HG02798 (cell line): Measurements from ENCODE around the gene EIF1.
A peak's percentile ranks its signal among the peaks of the same experiment; 100 is the strongest.

Source experiments
- ATAC-seq: cut with Tn5 transposase; IDR thresholded peaks from one replicate; pipeline ENCODE4 v1.9.1; 2021; ENCODE audit warnings: mild to moderate bottlenecking; ENCODE audit not compliant: unreplicated experiment, poor library complexity

The EIF1 gene

GRCh38 chr17:41654678-41655607 is 33.7 kb upstream of the EIF1 start:
- ATAC-seq = no peak

GRCh38 chr17:41655611-41656111 is 33.0 kb upstream of the EIF1 start:
- ATAC-seq = no peak

GRCh38 chr17:41656249-41657023 is 32.2 kb upstream of the EIF1 start:
- no peak for ATAC-seq

- ATAC-seq = no peak
Observed at GRCh38 chr17:41657176-41657754, 31.4 kb upstream of the EIF1 start.

GRCh38 chr17:41657936-41658335 is 30.7 kb upstream of the EIF1 start:
- no peak for ATAC-seq

- ATAC-seq = no peak
Observed at GRCh38 chr17:41658846-41659245, 29.8 kb upstream of the EIF1 start.

GRCh38 chr17:41659427-41660212 is 29.1 kb upstream of the EIF1 start:
- no peak for ATAC-seq

GRCh38 chr17:41660221-41660711 is 28.4 kb upstream of the EIF1 start:
- ATAC-seq = no peak

- ATAC-seq = no peak
Observed at GRCh38 chr17:41663451-41664171, 25.1 kb upstream of the EIF1 start.

GRCh38 chr17:41664172-41664457 is 24.6 kb upstream of the EIF1 start:
- no peak for ATAC-seq

GRCh38 chr17:41664587-41665565 is 23.8 kb upstream of the EIF1 start:
- no peak for ATAC-seq

- peak; percentile 72 for ATAC-seq
Observed at GRCh38 chr17:41665566-41666236, 23.0 kb upstream of the EIF1 start.

GRCh38 chr17:41666237-41666641 is 22.4 kb upstream of the EIF1 start:
- ATAC-seq = peak; percentile 34

GRCh38 chr17:41666708-41667279 is 21.9 kb upstream of the EIF1 start:
- ATAC-seq = peak; percentile 52

- no peak for ATAC-seq
Observed at GRCh38 chr17:41667280-41668041, 21.2 kb upstream of the EIF1 start.

- ATAC-seq = no peak
Observed at GRCh38 chr17:41672153-41672552, 16.5 kb upstream of the EIF1 start.
